Fibroblast of pulmonary artery (primary cell): ENCODE data around the gene FBXL17.

Source experiments
- DNase-seq: peaks from one replicate; pipeline ENCODE4 v3.0.0-alpha.2; 2010; ENCODE audit warnings: low read depth
- H3K4me3 ChIP-seq: replicated peaks from 2 replicates; pipeline ENCODE4 v1.5.1; 2011; ENCODE audit warnings: low read depth, mild to moderate bottlenecking, control low read depth, low read length, moderate library complexity
- TF ChIP-seq, protein P1 (sequence below): IDR thresholded peaks from 2 replicates; pipeline ENCODE4 v1.5.1; 2011; ENCODE audit warnings: mild to moderate bottlenecking, control low read depth, low read length, inconsistent platforms; ENCODE audit errors: missing control alignments

Gene FBXL17

GRCh38 chr5:108341866-108342265, 40.0 kb downstream of the FBXL17 start:
- TF ChIP-seq, protein P1, sequence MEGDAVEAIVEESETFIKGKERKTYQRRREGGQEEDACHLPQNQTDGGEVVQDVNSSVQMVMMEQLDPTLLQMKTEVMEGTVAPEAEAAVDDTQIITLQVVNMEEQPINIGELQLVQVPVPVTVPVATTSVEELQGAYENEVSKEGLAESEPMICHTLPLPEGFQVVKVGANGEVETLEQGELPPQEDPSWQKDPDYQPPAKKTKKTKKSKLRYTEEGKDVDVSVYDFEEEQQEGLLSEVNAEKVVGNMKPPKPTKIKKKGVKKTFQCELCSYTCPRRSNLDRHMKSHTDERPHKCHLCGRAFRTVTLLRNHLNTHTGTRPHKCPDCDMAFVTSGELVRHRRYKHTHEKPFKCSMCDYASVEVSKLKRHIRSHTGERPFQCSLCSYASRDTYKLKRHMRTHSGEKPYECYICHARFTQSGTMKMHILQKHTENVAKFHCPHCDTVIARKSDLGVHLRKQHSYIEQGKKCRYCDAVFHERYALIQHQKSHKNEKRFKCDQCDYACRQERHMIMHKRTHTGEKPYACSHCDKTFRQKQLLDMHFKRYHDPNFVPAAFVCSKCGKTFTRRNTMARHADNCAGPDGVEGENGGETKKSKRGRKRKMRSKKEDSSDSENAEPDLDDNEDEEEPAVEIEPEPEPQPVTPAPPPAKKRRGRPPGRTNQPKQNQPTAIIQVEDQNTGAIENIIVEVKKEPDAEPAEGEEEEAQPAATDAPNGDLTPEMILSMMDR: no peak
- no peak for DNase-seq

GRCh38 chr5:108340131-108340530, 41.8 kb downstream of the FBXL17 start:
- TF ChIP-seq, protein P1: no peak
- H3K4me3 ChIP-seq: no peak overlapping the region
- no peak for DNase-seq

More at GRCh38 chr5:108341866-108342265, 40.0 kb downstream of the FBXL17 start:
- no peak overlapping the region for H3K4me3 ChIP-seq

DNA sequence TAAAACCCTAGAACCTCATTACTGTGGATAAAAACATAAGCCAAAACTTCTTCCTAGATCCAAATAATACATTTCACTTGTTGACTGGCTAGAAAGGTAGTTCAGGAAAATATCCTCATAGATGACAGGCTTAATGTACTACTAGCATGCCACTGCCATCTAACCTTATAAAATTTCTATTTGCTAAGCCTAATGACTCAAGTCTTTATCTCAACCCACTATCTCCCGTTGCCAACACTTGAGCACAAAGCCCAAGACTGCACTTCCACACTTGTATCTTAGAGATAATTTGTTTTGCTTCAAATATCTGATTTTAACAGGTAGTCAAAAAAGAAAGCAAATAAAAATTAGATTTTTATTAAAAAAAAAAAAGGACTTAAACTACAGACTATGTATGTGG, 42.7 kb downstream of the FBXL17 start:
- H3K4me3 ChIP-seq: no peak overlapping the region
- DNase-seq: peak; percentile 2
- TF ChIP-seq, protein P1: no peak

DNA sequence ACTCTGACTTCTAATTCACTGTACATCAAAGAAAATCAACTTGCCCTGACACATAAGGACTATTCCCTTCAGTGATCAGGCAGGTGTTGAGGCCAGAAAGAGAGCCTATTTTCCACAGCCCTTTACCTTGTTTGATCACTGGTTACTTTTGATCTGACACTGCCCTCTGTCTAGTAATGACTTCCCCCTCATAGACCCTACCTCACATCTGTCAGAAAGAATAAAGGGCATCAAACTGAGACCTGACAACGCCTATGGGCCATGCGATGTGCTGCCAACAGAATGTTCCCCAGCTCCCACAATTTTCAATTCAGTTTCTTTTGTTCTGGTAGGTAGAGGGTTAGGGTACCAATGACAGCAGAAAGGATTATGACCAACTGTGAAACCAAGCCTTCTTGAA, 47.7 kb downstream of the FBXL17 start:
- no peak for DNase-seq
- TF ChIP-seq, protein P1: no peak
- no peak overlapping the region for H3K4me3 ChIP-seq

- TF ChIP-seq, protein P1: no peak
- no peak overlapping the region for H3K4me3 ChIP-seq
- no peak for DNase-seq
Observed at GRCh38 chr5:108326982-108327381, 54.9 kb downstream of the FBXL17 start.

- H3K4me3 ChIP-seq: no peak overlapping the region
- DNase-seq: no peak
- TF ChIP-seq, protein P1: no peak
Observed at GRCh38 chr5:108324886-108325285, 57.0 kb downstream of the FBXL17 start.

- H3K4me3 ChIP-seq: no peak overlapping the region
- DNase-seq: peak; percentile 40
- TF ChIP-seq, protein P1: no peak
Observed at GRCh38 chr5:108321341-108321740, 60.6 kb downstream of the FBXL17 start.
